ENCODE data around the gene PLA2G3. TPM values are rescaled to one million over a fixed set of nuclear protein-coding genes. Genes with fewer than 3 reads are reported as not detected.

The PLA2G3 gene
- total RNA-seq, 1 donor from 2014 or later = 1.3 TPM

Small RNAs within 50 kb of the gene (microRNA-seq; reads per million reads assigned to microRNA genes)
- gene MIR3928 (ENCODE audit: unreplicated experiment) = 40.4 reads per million, percentile 66 among the genes with 10 or more reads in this experiment

Other genes starting within 250 kb of the PLA2G3 start
- gene MORC2, start 171.7 kb downstream of the PLA2G3 start, total RNA-seq (ENCODE audit: unreplicated experiment) = 72.8 TPM
- gene TUG1, start 171.2 kb downstream of the PLA2G3 start, total RNA-seq (ENCODE audit: unreplicated experiment) = 112 TPM
- 13.3 TPM for gene SMTN, start 59.2 kb downstream of the PLA2G3 start, total RNA-seq (ENCODE audit: unreplicated experiment)
- gene SELENOM, start 32.9 kb downstream of the PLA2G3 start, total RNA-seq (ENCODE audit: unreplicated experiment) = 40.9 TPM
- 15.4 TPM for gene INPP5J, start 17.5 kb downstream of the PLA2G3 start, total RNA-seq (ENCODE audit: unreplicated experiment)
- 27.4 TPM for gene RNF185, start 19.7 kb upstream of the PLA2G3 start, total RNA-seq (ENCODE audit: unreplicated experiment)
- 92.4 TPM for gene LIMK2, start 71.8 kb upstream of the PLA2G3 start, total RNA-seq (ENCODE audit: unreplicated experiment)
- gene PIK3IP1, start 152.0 kb upstream of the PLA2G3 start, total RNA-seq (ENCODE audit: unreplicated experiment) = 38.8 TPM
- 98.9 TPM for gene PATZ1, start 205.8 kb upstream of the PLA2G3 start, total RNA-seq (ENCODE audit: unreplicated experiment)